Upper lobe of right lung (tissue), 1 donor: Measurements from ENCODE around the gene AP2B1. TPM values are rescaled to one million over a fixed set of nuclear protein-coding genes. Genes with fewer than 3 reads are reported as not detected.

Experiments
- ATAC-seq: fragments of 200-7000 bp; cut with Tn5 transposase; one replicate; pipeline ENCODE4 v1.9.1; 2020; ENCODE audit warnings: mild to moderate bottlenecking, moderate library complexity
- DNase-seq: peaks from one replicate; pipeline ENCODE4 v3.0.0-alpha.2; 2020
- H3K27ac ChIP-seq: fragments of 200-600 bp; one replicate; pipeline ENCODE4 v1.8.0; 2022
- H3K27me3 ChIP-seq: fragments of 200-600 bp; one replicate; pipeline ENCODE4 v1.8.0; 2022; ENCODE audit warnings: mild to moderate bottlenecking
- H3K36me3 ChIP-seq: fragments of 200-600 bp; one replicate; pipeline ENCODE4 v1.8.0; 2022
- H3K4me1 ChIP-seq: fragments of 200-600 bp; one replicate; pipeline ENCODE4 v1.8.0; 2022
- H3K4me3 ChIP-seq: fragments of 200-600 bp; one replicate; pipeline ENCODE4 v1.8.0; 2022; ENCODE audit warnings: mild to moderate bottlenecking
- H3K9me3 ChIP-seq: fragments of 200-600 bp; one replicate; pipeline ENCODE4 v1.8.0; 2022
- CTCF ChIP-seq: fragments of 200-600 bp; IDR thresholded peaks from one replicate; pipeline ENCODE4 v1.8.0; 2022; ENCODE audit warnings: antibody characterized with exemption
- intact Hi-C: fragments of 100-400 bp; cut with DNase I; formaldehyde crosslinking; loops from one replicate; pipeline ENCODE4 v1.11.0; 2022
- total RNA-seq: library from RNA; stranded (reverse); fragmentation: NEBNext Ultra II Directional; extraction: Animal tissue kit (Norgen Biotek cat#: 25700); gene quantifications from one replicate; pipeline ENCODE4 v1.2.1, GENCODE V29; 2021
- donor health status: DM: no; HTN: yes; CAD: no; lungs with severe emphysema.

The AP2B1 gene
- total RNA-seq, 1 donor from 2014 or later: 153 TPM

- intact Hi-C loops: no loop called here
- Histone ChIP-seq H3K27me3 (peaks cover 35% of the 10 kb centered on the region), H3K27ac (no peak overlapping the region), H3K36me3 (no peaks in the 10 kb centered on the region), H3K4me1 (peaks cover 9% of the 10 kb centered on the region), H3K9me3 (no peaks in the 10 kb centered on the region), H3K4me3 (no peak overlapping the region)
- TF ChIP-seq CTCF: no peak
- peak; percentile 6 for ATAC-seq
- DNase-seq: no peak
These were observed 165.3 kb downstream of the AP2B1 start for GRCh38 chr17:35752471-35752870.

- H3K9me3 ChIP-seq: no peaks in the 10 kb centered on the region
- ATAC-seq (peak; percentile 40), DNase-seq (no peak)
- no peak within 1 kb of the TSS for H3K4me3 ChIP-seq
- no peak within 1 kb of the TSS for H3K27ac ChIP-seq
- H3K27me3 ChIP-seq: peaks cover 30% of the 10 kb centered on the region
- no peak for TF ChIP-seq CTCF
- intact Hi-C loops: no loop called here
- H3K4me1 ChIP-seq: peaks cover 9% of the 10 kb centered on the region
- H3K36me3 ChIP-seq: no peaks in the 10 kb centered on the region
These were observed 166.0 kb downstream of the AP2B1 start, which contains the start of gene GAS2L2 for GRCh38 chr17:35752945-35753764. Gene GAS2L2, minus strand, starts transcription at chr17:35753239. Its CDS starts 389 bp downstream, at chr17:35752850.

GRCh38 chr17:35757243-35757642 lies 170.1 kb downstream of the AP2B1 start:
- no peak for ATAC-seq
- no peaks in the 10 kb centered on the region for H3K27me3 ChIP-seq
- intact Hi-C loops: no loop called here
- H3K4me1 ChIP-seq: peaks cover 4% of the 10 kb centered on the region
- no peaks in the 10 kb centered on the region for H3K36me3 ChIP-seq
- TF ChIP-seq CTCF: no peak
- H3K27ac ChIP-seq: no peak overlapping the region
- no peak for DNase-seq
- no peaks in the 10 kb centered on the region for H3K9me3 ChIP-seq
- H3K4me3 ChIP-seq: no peak overlapping the region

GRCh38 chr17:35760587-35760986 lies 173.5 kb downstream of the AP2B1 start, which contains the start of gene C17orf50:
Gene C17orf50, plus strand, starts transcription at chr17:35760887. Its CDS starts 55 bp downstream, at chr17:35760942.
- Histone ChIP-seq H3K27ac (no peak within 1 kb of the TSS), H3K9me3 (no peaks in the 10 kb centered on the region), H3K27me3 (no peaks in the 10 kb centered on the region), H3K4me1 (peaks cover 5% of the 10 kb centered on the region), H3K36me3 (no peaks in the 10 kb centered on the region), H3K4me3 (no peak within 1 kb of the TSS)
- no peak for TF ChIP-seq CTCF
- ATAC-seq (no peak), DNase-seq (no peak)
- intact Hi-C loops: no loop called here

- H3K9me3 ChIP-seq: no peaks in the 10 kb centered on the region
- DNase-seq (no peak), ATAC-seq (no peak)
- H3K4me1 ChIP-seq: peaks cover 5% of the 10 kb centered on the region
- no peaks in the 10 kb centered on the region for H3K36me3 ChIP-seq
- H3K4me3 ChIP-seq: no peak overlapping the region
- no peak overlapping the region for H3K27ac ChIP-seq
- no peak for TF ChIP-seq CTCF
- H3K27me3 ChIP-seq: no peaks in the 10 kb centered on the region
- intact Hi-C loops: no loop called here
These were observed 174.5 kb downstream of the AP2B1 start for GRCh38 chr17:35761601-35762000.
